GM21529 (cell line): Measurements from ENCODE around the gene IVL.
A peak's percentile ranks its signal among the peaks of the same experiment; 100 is the strongest.

ENCODE experiments used
- ATAC-seq: cut with Tn5 transposase; IDR thresholded peaks from one replicate; pipeline ENCODE4 v1.9.1; 2021; ENCODE audit not compliant: unreplicated experiment

Gene IVL

DNA sequence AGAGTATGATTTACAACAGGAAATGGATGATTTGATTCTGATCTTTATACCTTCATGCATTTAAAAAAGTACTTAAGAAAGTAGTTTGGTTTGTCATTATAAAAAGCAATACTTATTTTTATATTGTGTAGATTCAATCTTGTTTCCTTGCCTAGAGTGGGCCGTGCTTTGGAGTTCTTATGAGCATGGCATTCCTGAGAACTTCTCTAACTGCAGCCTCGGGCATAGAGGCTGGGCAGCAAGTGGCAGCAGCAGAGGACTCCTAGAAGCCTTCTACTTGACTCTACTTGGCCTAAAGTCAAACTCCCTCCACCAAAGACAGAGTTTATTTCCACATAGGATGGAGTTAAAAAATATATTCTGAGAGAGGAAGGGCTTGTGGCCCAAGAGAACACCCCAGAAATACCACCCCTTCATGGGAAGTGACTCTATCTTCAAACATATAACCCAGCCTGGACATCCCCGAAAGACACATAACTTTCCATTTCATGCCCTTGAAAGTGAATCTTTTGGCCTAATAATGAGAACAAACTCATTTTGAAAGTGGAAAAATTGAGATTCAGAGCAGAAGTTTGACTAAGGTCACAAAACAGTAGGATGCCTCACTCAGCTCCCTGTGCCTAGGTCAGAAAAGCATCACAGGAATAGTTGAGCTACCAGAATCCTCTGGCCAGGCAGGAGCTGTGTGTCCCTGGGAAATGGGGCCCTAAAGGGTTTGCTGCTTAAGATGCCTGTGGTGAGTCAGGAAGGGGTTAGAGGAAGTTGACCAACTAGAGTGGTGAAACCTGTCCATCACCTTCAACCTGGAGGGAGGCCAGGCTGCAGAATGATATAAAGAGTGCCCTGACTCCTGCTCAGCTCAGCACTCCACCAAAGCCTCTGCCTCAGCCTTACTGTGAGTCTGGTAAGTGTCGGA lies at the start of gene IVL:
IVL (plus strand) TSS at position 861 of the 916 bp plus-strand sequence. CDS start 1,252 bp downstream, outside the sequence.
- peak; percentile 65 for ATAC-seq

GRCh38 chr1:152859696-152860095 lies 48.6 kb upstream of the IVL start, which contains the start of gene LCE7A:
TSS of gene LCE7A (plus strand) at chr1:152859996. CDS start at chr1:152860698, 702 bp downstream.
- ATAC-seq: no peak

DNA sequence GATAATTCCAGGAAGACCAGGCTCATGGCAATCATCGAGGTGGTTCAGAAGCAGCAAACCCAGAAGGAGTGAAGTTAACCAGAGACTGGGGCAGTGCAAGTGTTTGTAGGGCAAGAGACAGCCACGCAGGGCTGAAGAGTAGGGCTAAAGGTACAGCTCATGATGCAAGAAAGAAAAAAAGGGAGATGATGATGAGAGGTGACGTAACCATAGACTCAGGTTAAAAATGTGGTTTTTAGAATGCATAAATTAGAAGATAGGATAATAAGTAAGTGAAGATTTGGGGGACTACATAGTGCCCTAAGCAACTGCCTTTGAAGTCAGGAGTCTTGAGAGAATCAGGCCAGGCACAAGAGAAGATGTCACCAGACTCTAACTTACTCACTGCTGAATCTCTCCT lies 48.2 kb upstream of the IVL start:
- no peak for ATAC-seq

GRCh38 chr1:152861374-152861773 lies 47.0 kb upstream of the IVL start:
- no peak for ATAC-seq

DNA sequence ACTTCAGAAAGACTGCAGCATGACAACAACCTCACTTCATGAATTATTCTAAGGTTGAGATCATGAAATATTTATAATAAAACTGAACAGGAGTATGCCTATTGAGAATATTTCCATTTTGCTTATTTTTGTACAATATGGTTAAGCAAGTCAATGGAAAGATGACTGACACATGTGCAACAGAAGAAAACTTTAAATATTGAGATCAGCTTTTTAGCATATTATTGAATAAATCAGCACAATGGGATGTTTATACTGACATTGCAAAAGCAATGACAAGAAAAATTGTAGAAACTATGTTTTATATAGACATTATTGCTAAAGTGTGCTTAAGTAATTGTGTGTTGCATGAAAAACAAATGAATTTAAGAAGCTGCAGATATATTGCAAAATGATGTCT lies 43.9 kb upstream of the IVL start:
- no peak for ATAC-seq

DNA sequence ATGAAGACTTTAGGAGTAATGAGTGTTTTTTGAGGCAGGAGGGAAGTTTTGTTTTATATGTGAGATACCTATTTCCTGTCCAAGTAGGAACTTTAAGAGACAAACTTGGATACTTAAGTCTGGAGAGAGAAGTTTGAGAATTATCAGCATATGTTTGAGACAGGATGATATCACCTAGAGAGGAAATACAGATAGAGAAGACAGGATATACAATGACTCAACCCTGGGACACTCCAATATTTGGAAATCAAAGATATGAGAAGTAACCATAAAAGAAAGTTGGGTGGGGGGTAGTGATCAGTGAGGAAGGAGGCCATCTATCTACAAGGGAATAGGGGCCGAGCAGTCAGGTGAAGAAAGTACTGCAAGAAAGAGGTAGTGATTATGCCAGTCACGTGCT lies 42.0 kb upstream of the IVL start:
- ATAC-seq: no peak

DNA sequence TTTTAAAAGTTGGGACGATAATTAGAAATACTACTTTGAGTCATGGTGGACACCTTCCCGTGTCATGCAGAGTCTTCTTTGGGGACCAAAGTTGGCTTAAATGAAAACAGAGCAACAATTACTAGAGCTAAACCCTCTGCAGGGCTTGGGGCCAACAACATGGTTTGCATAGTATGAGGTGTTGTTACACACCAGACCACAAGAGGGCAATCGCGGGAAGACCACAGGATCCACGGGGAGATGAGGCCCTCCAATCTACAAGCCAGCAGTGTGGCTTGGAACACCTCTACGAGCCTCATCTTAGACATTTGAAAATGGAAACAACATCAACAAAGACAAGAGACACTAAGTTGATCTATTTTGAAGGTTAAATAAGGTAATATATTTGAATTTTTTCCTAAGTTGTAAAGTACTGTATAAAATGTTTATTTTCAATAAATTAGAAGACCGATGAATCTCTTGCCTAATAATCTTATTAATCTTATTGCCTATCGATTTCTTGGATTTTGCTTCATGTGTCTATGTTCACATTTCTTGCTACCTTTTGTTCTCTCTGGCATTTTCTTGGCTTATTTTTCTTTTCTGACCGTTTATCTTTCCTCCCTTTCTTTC lies 38.4 kb upstream of the IVL start:
- peak; percentile 55 for ATAC-seq

DNA sequence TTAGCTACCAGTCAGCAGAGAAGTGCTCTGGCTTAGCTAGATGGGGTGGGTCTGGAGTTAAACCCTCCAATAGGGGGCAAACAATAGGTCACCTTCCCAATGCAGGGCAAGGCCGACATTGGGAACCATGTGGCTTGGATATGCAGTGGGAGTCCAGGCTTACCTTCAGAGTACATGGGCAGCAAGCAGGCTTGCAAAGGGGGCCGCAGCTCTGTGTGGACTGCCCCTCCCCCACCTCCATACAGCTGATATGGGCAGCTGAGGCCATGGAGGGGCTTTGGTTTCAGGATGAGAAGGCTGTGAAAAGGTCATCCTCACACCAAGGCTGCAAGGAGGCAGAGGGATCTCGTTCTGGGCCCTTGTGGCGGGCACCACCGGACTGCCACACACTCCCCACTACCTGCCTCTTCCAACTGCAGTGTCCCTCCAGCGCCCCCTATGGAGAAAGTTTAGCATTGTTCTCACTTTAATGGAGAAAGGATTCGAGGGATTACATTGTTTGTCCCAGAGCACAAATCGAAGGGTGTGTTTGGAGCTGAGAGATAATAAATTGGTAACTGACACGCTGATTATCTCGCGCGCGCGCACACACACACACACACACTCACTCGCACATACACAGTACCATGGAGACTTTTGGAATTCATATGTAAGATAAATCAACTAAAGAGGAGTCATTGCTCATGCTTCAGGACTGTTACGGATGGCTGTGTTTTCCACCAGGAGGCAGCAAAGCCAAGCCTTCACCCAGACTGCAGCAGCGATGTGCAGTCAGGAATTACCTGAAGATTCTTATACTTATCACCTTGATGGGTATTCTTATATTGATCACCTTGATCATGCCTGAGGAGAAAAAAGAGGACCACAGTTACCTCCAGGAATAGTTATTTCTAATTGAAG lies 37.3 kb upstream of the IVL start:
- no peak for ATAC-seq

- no peak for ATAC-seq
These were observed 36.6 kb upstream of the IVL start for GRCh38 chr1:152871731-152872126.

DNA sequence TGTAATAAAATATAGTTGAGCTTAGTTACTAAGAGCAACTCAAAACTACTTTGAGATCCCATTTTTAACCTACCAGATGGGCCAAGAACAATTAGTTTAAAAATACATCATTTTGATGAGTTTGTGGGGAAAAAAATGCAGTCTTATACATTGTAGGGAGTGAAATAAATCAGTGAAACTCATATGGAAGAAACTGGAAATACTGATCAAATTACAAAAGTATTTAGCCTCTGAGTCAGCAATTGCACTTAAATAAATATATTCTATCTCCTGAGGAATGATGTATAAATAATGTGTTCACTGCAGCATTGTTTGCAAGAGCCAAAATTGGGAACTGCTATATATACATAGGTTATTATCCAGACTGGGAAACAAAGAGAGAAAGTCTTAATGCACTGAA lies 34.9 kb upstream of the IVL start:
- no peak for ATAC-seq

DNA sequence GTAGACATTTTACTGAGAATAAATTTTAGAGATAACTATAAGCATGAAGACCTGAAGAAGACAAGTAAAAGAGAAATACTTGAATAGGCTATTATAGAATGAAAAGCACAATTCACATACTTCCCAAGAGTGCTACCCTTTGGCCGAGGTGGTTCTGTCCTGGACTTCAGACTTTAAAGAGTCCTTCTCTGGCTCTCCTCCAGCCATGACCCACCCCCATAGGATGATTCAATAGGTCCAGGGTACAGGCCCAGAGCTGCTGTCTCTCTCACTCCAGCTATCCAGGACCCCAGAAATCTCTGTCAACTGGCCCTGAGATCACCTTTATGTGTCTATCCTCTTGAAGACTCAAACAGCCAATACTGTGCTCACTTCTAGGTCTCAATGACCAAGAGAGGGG lies 31.5 kb upstream of the IVL start:
- ATAC-seq: no peak

DNA sequence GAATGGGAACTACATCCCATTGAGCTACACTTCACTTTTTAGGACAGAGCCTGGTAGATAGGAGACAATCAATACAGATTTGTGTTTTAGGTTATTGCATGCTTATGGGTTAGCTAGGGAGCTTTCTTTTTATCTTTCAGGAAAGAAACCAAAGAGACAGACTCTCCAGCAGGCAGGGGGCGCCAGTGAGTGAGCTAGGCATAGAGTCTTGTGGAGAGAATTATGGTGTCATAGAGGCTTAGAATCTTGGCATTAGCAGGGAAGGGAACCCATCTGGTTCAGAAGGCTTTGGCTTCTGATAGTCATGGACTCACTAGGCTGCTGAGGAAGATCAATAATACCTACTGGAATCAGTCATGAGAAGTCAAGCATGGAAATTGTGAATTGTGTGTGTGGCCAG lies 30.3 kb upstream of the IVL start, which contains the start of gene SMCP:
SMCP (plus strand) TSS at position 281 of the 400 bp plus-strand sequence. CDS start 6,101 bp downstream, outside the sequence.
- no peak for ATAC-seq

- ATAC-seq: no peak
These were observed 28.7 kb upstream of the IVL start for GRCh38 chr1:152879559-152880198.

DNA sequence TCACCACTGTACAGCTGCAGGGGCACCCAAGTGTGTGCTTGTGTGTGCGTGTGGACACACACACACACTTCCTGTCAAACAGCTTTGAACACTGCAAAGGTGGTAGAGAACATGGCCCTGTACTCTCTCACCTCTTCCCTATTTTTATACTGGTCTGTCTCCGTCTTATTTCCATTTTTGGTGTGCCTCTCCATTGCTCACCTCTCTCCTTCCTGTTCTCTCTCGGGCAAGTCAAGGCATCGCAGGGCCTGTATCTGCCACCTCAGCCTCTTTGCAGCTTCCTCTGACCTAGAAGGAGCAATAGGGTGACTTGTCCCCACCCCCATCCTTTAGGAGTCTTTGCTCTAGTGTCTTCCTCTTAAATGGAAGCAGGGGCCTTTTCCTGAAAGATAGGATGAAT lies 28.0 kb upstream of the IVL start:
- ATAC-seq: no peak

DNA sequence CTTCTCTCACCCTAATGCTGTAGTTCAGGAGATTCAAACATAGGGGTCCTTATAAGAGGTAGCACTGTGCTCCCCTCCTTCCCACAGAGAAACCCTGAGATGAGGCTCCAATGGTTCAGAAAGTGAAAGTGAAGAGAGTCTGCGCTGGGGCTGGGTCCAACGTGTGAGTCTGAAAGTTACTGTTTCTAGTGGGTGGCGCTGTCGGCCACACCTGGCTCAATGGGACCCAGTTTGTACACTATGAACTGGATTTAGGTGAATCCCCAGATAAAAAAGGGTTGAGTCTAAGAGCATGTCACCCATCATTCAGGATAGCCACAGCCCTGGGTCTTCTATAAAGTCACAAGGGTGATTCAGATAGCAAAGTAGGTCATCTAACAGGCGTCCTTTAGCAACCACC lies 27.4 kb upstream of the IVL start:
- ATAC-seq: peak; percentile 80

GRCh38 chr1:152884085-152884484 lies 24.3 kb upstream of the IVL start:
- no peak for ATAC-seq

DNA sequence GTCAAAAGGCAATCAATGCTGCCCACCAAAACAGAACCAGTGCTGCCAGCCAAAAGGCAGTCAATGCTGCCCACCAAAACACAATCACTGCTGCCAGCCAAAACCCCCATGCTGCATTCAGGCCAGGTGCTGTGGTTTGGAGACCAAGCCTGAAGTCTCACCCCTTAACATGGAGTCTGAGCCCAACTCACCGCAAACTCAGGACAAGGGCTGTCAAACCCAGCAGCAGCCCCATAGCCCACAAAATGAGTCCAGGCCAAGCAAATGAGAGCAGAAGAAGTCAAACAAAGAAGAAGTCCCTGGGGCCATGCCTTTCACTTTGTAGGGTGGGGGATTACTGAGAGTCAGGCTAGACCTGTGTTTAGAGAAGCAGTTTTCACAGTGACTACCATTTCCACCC lies 23.8 kb upstream of the IVL start:
- ATAC-seq: no peak

DNA sequence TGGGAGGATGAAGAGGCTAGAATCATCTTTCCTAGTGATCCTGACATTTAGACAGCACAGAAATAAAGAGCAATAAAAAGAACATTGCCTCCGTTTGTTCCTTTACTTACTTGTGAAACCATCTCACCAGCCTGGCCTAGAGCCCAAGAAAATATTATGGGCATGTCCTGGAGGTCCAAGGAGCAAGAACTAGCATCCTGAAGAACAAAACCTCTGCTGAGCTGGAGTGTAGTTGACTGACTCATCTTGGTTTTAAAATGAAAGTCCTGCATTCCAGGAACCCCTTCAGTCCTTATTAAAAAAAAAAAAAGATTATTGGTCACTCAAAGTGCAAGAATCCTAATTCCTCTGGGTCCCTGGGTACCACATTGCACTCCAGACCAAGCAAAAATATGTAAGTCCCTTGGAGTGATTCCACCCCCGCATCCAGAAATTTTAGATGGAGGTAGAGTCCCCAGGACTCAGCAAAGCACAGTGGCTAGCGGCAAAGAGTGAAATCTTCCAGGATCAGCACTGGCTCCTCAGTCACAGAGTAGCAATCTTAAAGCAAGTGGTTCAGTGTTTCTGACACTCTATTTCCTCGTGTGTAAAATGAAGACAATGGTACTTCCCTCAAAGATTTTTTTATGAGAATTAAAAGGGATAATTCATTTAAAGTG lies 23.3 kb upstream of the IVL start:
- ATAC-seq: no peak

DNA sequence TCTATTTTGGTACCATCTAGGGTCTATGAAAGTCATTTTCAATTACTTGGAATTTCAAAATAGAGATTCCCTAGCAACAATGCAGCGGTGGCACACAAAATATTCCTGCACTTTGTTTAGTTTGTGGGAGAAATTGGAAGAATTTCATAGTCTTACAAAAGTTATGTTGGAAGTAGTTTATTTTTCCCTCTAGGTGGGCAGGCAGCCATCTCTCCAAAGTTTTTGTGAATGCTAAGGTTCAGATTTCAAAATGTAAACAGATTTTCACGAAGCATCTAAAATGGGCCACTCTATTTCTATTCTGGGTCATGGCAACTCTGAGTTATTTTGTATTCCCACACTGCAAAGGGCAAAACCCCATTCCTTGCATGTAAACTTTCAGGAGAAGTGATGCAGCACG lies 22.3 kb upstream of the IVL start:
- no peak for ATAC-seq

DNA sequence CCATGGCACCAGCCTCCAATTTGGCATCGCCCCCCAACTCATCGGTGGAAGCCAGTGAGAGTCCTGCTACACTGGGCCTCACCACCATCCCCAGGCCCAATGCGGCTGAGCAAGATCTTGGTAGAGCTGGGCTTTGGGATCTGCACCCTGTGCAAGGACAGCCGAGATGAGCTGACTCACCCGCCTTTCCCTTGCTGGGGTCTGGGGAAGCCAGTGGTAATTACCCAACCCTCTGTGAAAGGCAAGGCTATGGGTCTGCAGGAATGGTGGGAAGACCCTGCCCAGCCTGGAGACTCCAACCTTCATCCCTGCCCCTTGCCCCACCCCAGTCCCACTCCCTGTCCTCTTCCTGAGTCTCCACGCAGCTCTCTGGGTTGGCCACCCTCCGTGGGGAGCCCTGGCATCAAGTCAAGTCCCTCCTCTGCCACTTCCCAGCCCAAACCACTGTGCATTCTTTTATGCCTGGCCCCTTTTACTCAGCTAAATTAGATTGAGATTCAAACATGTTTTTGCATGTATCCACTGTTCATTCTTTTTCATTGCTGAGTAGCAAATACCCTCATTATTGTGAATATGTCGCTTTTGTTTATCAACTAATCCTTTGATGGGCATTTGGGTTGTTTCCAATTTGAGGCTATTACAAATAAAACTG lies 21.5 kb upstream of the IVL start:
- no peak for ATAC-seq
